OCI-LY7 (cell line): ENCODE measurements around the gene SMYD3.

Experiments used
- EZH2phosphoT487 ChIP-seq: fragments of 200-600 bp; sonication (generic); IDR thresholded peaks from 2 replicates; pipeline ENCODE4 v1.6.1; 2018; ENCODE audit warnings: low read depth, borderline replicate concordance, mild to moderate bottlenecking, mixed run types, antibody characterized with exemption, low read length, moderate library complexity, mixed read lengths
- TF ChIP-seq, protein P1 (sequence below): fragments of 200-600 bp; sonication (generic); conservative IDR thresholded peaks from 2 replicates; pipeline ENCODE4 v1.5.1; 2014; ENCODE audit warnings: mild to moderate bottlenecking, antibody characterized with exemption, low read length, moderate library complexity, mixed read lengths

DNA sequence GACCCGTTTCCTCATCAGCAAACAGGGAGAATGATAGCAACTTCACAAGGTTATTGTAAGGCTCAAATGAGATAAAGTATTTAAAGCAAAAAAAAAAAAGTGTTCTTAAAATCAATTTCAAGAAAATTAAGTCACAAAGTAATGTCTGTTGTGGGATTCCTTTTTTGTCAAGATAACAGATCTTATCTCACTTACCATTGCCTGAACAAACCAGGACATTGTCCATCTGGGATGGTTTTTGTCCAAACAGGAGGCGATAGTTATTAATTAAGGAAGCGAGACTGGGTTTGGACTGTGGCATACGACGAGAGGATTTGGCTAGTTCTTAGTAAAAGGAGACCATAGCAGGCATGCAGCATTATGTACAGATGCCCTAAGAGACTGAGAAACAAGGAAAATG is 458.4 kb downstream of the SMYD3 start:
- TF ChIP-seq, protein P1, sequence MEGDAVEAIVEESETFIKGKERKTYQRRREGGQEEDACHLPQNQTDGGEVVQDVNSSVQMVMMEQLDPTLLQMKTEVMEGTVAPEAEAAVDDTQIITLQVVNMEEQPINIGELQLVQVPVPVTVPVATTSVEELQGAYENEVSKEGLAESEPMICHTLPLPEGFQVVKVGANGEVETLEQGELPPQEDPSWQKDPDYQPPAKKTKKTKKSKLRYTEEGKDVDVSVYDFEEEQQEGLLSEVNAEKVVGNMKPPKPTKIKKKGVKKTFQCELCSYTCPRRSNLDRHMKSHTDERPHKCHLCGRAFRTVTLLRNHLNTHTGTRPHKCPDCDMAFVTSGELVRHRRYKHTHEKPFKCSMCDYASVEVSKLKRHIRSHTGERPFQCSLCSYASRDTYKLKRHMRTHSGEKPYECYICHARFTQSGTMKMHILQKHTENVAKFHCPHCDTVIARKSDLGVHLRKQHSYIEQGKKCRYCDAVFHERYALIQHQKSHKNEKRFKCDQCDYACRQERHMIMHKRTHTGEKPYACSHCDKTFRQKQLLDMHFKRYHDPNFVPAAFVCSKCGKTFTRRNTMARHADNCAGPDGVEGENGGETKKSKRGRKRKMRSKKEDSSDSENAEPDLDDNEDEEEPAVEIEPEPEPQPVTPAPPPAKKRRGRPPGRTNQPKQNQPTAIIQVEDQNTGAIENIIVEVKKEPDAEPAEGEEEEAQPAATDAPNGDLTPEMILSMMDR: no peak
- TF ChIP-seq EZH2phosphoT487: no peak
